ENCODE measurements around the gene TSPAN9.

- TF ChIP-seq CTCF (optimal IDR thresholded peaks at IDR 0.05 in 1 of 3, IDR thresholded peaks at IDR 0.05 in 1 of 3, conservative IDR thresholded peaks at IDR 0.05 in 1 of 3; ENCODE audit: extremely low read depth in 1 of 3, insufficient read depth in 2 of 3, low read length in 3 of 3): no peak
- no peak for TF ChIP-seq EZH2 (IDR thresholded peaks at IDR 0.05; ENCODE audit: low read length)
These were observed 175.3 kb downstream of the TSPAN9 start for GRCh38 chr12:3252450-3252891.
